ENCODE results near the gene HEG1. TPM values are rescaled to one million over a fixed set of nuclear protein-coding genes. Genes with fewer than 3 reads are reported as not detected.

HEG1 gene
- total RNA-seq, 1 experiment from 2014 or later: 34.3 TPM

- ChIA-PET CTCF (no interaction called here), POLR2A (ENCODE audit: low non-redundant PET) (no interaction called here)
- no peak for TF ChIP-seq CTCF (conservative IDR thresholded peaks at IDR 0.05; ENCODE audit: low read depth, low read length)
- no peak for TF ChIP-seq EZH2 (IDR thresholded peaks at IDR 0.05; ENCODE audit: borderline replicate concordance, low read depth, low read length, poor library complexity, severe bottlenecking)
- intact Hi-C loops (cut with micrococcal nuclease; ENCODE audit: unreplicated experiment): no loop called here
- Histone ChIP-seq H3K27ac (ENCODE audit: low read depth, low read length, poor library complexity, severe bottlenecking) (no peak overlapping the region), H3K27me3 (replicated peaks; ENCODE audit: insufficient read depth, low read depth, low read length, poor library complexity) (no peaks in the 10 kb centered on the region), H3K36me3 (ENCODE audit: insufficient read depth, low read length, poor library complexity, severe bottlenecking) (peaks cover 5% of the 10 kb centered on the region), H3K4me1 (ENCODE audit: insufficient read depth, low read length, poor library complexity, severe bottlenecking) (peaks cover 13% of the 10 kb centered on the region), H3K4me3 (ENCODE audit: low read depth, low read length, poor library complexity, severe bottlenecking) (no peak overlapping the region), H3K9me3 (ENCODE audit: low read depth, low read length, poor library complexity, severe bottlenecking) (no peaks in the 10 kb centered on the region)
- BruUV-seq (replicated peaks): no TSS peak
- DNase-seq (ENCODE audit: low spot score): no peak
These were observed 27.1 kb downstream of the HEG1 start for GRCh38 chr3:125028657-125029056.

GRCh38 chr3:125025642-125026041, 30.2 kb downstream of the HEG1 start:
- ChIA-PET POLR2A (ENCODE audit: low non-redundant PET) (no interaction called here), CTCF (no interaction called here)
- no peak for DNase-seq (ENCODE audit: low spot score)
- H3K27ac ChIP-seq (ENCODE audit: low read depth, low read length, poor library complexity, severe bottlenecking): peak overlapping the region; percentile 8
- H3K4me1 ChIP-seq (ENCODE audit: insufficient read depth, low read length, poor library complexity, severe bottlenecking): peaks cover 10% of the 10 kb centered on the region
- intact Hi-C loops (cut with micrococcal nuclease; ENCODE audit: unreplicated experiment): no loop called here
- no TSS peak for BruUV-seq (replicated peaks)
- H3K9me3 ChIP-seq (ENCODE audit: low read depth, low read length, poor library complexity, severe bottlenecking): no peaks in the 10 kb centered on the region
- no peaks in the 10 kb centered on the region for H3K27me3 ChIP-seq (replicated peaks; ENCODE audit: insufficient read depth, low read depth, low read length, poor library complexity)
- peaks cover 10% of the 10 kb centered on the region for H3K36me3 ChIP-seq (ENCODE audit: insufficient read depth, low read length, poor library complexity, severe bottlenecking)
- no peak overlapping the region for H3K4me3 ChIP-seq (ENCODE audit: low read depth, low read length, poor library complexity, severe bottlenecking)
- TF ChIP-seq CTCF (conservative IDR thresholded peaks at IDR 0.05; ENCODE audit: low read depth, low read length) (no peak), EZH2 (IDR thresholded peaks at IDR 0.05; ENCODE audit: borderline replicate concordance, low read depth, low read length, poor library complexity, severe bottlenecking) (no peak)

- BruUV-seq (replicated peaks): no TSS peak
- H3K9me3 ChIP-seq (ENCODE audit: low read depth, low read length, poor library complexity, severe bottlenecking): no peaks in the 10 kb centered on the region
- no peaks in the 10 kb centered on the region for H3K27me3 ChIP-seq (replicated peaks; ENCODE audit: insufficient read depth, low read depth, low read length, poor library complexity)
- peaks cover 10% of the 10 kb centered on the region for H3K4me1 ChIP-seq (ENCODE audit: insufficient read depth, low read length, poor library complexity, severe bottlenecking)
- H3K36me3 ChIP-seq (ENCODE audit: insufficient read depth, low read length, poor library complexity, severe bottlenecking): peaks cover 17% of the 10 kb centered on the region
- TF ChIP-seq EZH2 (IDR thresholded peaks at IDR 0.05; ENCODE audit: borderline replicate concordance, low read depth, low read length, poor library complexity, severe bottlenecking) (no peak), CTCF (conservative IDR thresholded peaks at IDR 0.05; ENCODE audit: low read depth, low read length) (no peak)
- CTCF ChIA-PET: no interaction called here
- POLR2A ChIA-PET (ENCODE audit: low non-redundant PET): interaction anchor here (0.6 kb wide), 1 partner anchor 16 kb away, joined by 3 read pairs; no protein-coding TSS in a partner anchor
- no peak overlapping the region for H3K27ac ChIP-seq (ENCODE audit: low read depth, low read length, poor library complexity, severe bottlenecking)
- DNase-seq (ENCODE audit: low spot score): no peak
- no peak overlapping the region for H3K4me3 ChIP-seq (ENCODE audit: low read depth, low read length, poor library complexity, severe bottlenecking)
- intact Hi-C loops (cut with micrococcal nuclease; ENCODE audit: unreplicated experiment): no loop called here
These were observed 31.0 kb downstream of the HEG1 start for GRCh38 chr3:125024817-125025216.

Data from A673 (cell line).